Neural cell (in vitro differentiated cells): ENCODE measurements around the gene GRAMD1B. TPM values are rescaled to one million over a fixed set of nuclear protein-coding genes. Genes with fewer than 3 reads are reported as not detected.

Experiments used
- H2AFZ ChIP-seq: fragments of 200-600, 300-800 bp; sonication (generic), shearing (Covaris generic); 2 replicates; pipeline ENCODE4 v1.6.0; 2014; ENCODE audit warnings: low read depth, mild to moderate bottlenecking, antibody characterized with exemption, low read length, moderate library complexity
- H3F3A ChIP-seq: fragments of 200-600 bp; shearing (Covaris generic); 2 replicates; pipeline ENCODE4 v1.6.1; 2016; ENCODE audit warnings: mild to moderate bottlenecking, moderate library complexity, mixed read lengths, antibody characterized with exemption, low read length; ENCODE audit not compliant: insufficient read depth, poor library complexity, severe bottlenecking
- H3K27ac ChIP-seq: fragments of 200-600, 300-800 bp; sonication (generic), shearing (Covaris generic); 2 replicates; pipeline ENCODE4 v1.5.1; 2014; ENCODE audit warnings: mild to moderate bottlenecking, low read length, moderate library complexity
- H3K27me3 ChIP-seq: fragments of 300-800, 200-600 bp; sonication (generic), shearing (Covaris generic); 2 replicates; pipeline ENCODE4 v1.6.0; 2014; ENCODE audit warnings: mild to moderate bottlenecking, low read depth, low read length, moderate library complexity; ENCODE audit not compliant: insufficient read depth
- H3K36me3 ChIP-seq: fragments of 300-800, 200-600 bp; sonication (generic), shearing (Covaris generic); 2 replicates; pipeline ENCODE4 v1.5.1; 2014; ENCODE audit warnings: mild to moderate bottlenecking, antibody characterized with exemption, low read length, moderate library complexity; ENCODE audit not compliant: insufficient read depth
- H3K4me2 ChIP-seq: fragments of 300-800, 200-600 bp; sonication (generic), shearing (Covaris generic); 2 replicates; pipeline ENCODE4 v1.6.0; 2014; ENCODE audit warnings: mild to moderate bottlenecking, low read length
- H3K4me3 ChIP-seq: fragments of 300-800, 200-600 bp; sonication (generic), shearing (Covaris generic); 2 replicates; pipeline ENCODE4 v1.5.1; 2014; ENCODE audit warnings: mild to moderate bottlenecking, low read length, moderate library complexity
- H3K79me2 ChIP-seq: fragments of 200-600 bp; shearing (Covaris generic); replicated peaks from 2 replicates; pipeline ENCODE4 v1.6.0; 2014; ENCODE audit warnings: mild to moderate bottlenecking, low read length, moderate library complexity; ENCODE audit not compliant: insufficient read depth
- H3K9ac ChIP-seq: fragments of 300-800, 200-600 bp; sonication (generic), shearing (Covaris generic); 2 replicates; pipeline ENCODE4 v1.6.1; 2016; ENCODE audit warnings: mild to moderate bottlenecking, low read length, mixed read lengths
- H3K9me2 ChIP-seq: fragments of 200-600 bp; shearing (Covaris generic); 2 replicates; pipeline ENCODE4 v1.6.1; 2016; ENCODE audit warnings: mild to moderate bottlenecking, low read length, mixed read lengths; ENCODE audit not compliant: insufficient read depth
- H3K9me3 ChIP-seq: fragments of 200-600, 300-800 bp; sonication (generic), shearing (Covaris generic); 2 replicates; pipeline ENCODE4 v1.6.1; 2016; ENCODE audit warnings: mild to moderate bottlenecking, mixed run types, low read length, moderate library complexity, mixed read lengths
- H4K20me1 ChIP-seq: fragments of 200-600 bp; shearing (Covaris generic); 2 replicates; pipeline ENCODE4 v1.6.1; 2016; ENCODE audit warnings: mild to moderate bottlenecking, mixed run types; ENCODE audit not compliant: insufficient read depth
- CTCF ChIP-seq: fragments of 450-650 bp; IDR thresholded peaks from 2 replicates; pipeline ENCODE4 v1.5.1; 2014; ENCODE audit warnings: antibody characterized with exemption, mild to moderate bottlenecking, moderate library complexity; ENCODE audit not compliant: poor library complexity, severe bottlenecking
- EP300 ChIP-seq: fragments of 450-650 bp; conservative IDR thresholded peaks from 2 replicates; pipeline ENCODE4 v1.6.1; 2014; ENCODE audit warnings: antibody characterized with exemption, mild to moderate bottlenecking, moderate library complexity; ENCODE audit not compliant: poor library complexity, severe bottlenecking
- EZH2 ChIP-seq: fragments of 200-600, 300-800 bp; shearing (Covaris generic), sonication (generic); IDR thresholded peaks from 2 replicates; pipeline ENCODE4 v1.6.1; 2014; ENCODE audit warnings: antibody characterized with exemption, low read length, borderline replicate concordance, mild to moderate bottlenecking; ENCODE audit not compliant: insufficient read depth, poor library complexity, severe bottlenecking
- MXI1 ChIP-seq: fragments of 450-650 bp; conservative IDR thresholded peaks from 2 replicates; pipeline ENCODE4 v1.6.1; 2014; ENCODE audit warnings: antibody characterized with exemption, mild to moderate bottlenecking; ENCODE audit not compliant: poor library complexity, severe bottlenecking
- POLR2AphosphoS5 ChIP-seq: IDR thresholded peaks from 2 replicates; pipeline ENCODE4 v1.6.1; 2012
- RAD21 ChIP-seq: fragments of 450-650 bp; conservative IDR thresholded peaks from 2 replicates; pipeline ENCODE4 v1.6.1; 2014; ENCODE audit warnings: antibody characterized with exemption, mild to moderate bottlenecking, moderate library complexity
- REST ChIP-seq: IDR thresholded peaks from 2 replicates; pipeline ENCODE4 v1.6.1; 2012; ENCODE audit warnings: borderline replicate concordance
- SMC3 ChIP-seq: fragments of 450-650 bp; conservative IDR thresholded peaks from 2 replicates; pipeline ENCODE4 v1.6.1; 2014; ENCODE audit warnings: antibody characterized with exemption, mild to moderate bottlenecking, moderate library complexity; ENCODE audit not compliant: poor library complexity
- TAF1 ChIP-seq: IDR thresholded peaks from 2 replicates; pipeline ENCODE4 v1.6.1; 2012; ENCODE audit warnings: low read depth
- polyA plus RNA-seq: library from polyadenylated mRNA; depleted of rRNA; stranded (reverse); fragments of >200 nt; gene quantifications from 2 replicates; pipeline ENCODE4 v1.2.3, GENCODE V29; 2014

Gene GRAMD1B
- polyA plus RNA-seq, 1 donor from 2014 or later, result 1.5 TPM

- Histone ChIP-seq H3K27ac (no peak overlapping the region), H3K4me2 (no peak overlapping the region), H3K9me3 (no peaks in the 10 kb centered on the region), H3K9ac (no peak overlapping the region), H2AFZ (no peak overlapping the region), H3K4me3 (no peak overlapping the region), H4K20me1 (no peaks in the 10 kb centered on the region), H3F3A (no peaks in the 10 kb centered on the region), H3K27me3 (no peaks in the 10 kb centered on the region), H3K36me3 (no peaks in the 10 kb centered on the region), H3K79me2 (no peaks in the 10 kb centered on the region), H3K9me2 (no peaks in the 10 kb centered on the region)
- TF ChIP-seq REST (no peak), EP300 (no peak), EZH2 (no peak), RAD21 (no peak), CTCF (no peak), SMC3 (no peak), POLR2AphosphoS5 (no peak), TAF1 (no peak), MXI1 (no peak)
These were observed 93.5 kb downstream of the GRAMD1B start for GRCh38 chr11:123523539-123523938.

GRCh38 chr11:123525097-123525496, 95.0 kb downstream of the GRAMD1B start:
- Histone ChIP-seq H2AFZ (no peak overlapping the region), H3K27me3 (no peaks in the 10 kb centered on the region), H3K9ac (no peak overlapping the region)

More at GRCh38 chr11:123525097-123525496, 95.0 kb downstream of the GRAMD1B start:
- H4K20me1 ChIP-seq, result no peaks in the 10 kb centered on the region
- H3K9me2 ChIP-seq, result no peaks in the 10 kb centered on the region
- H3K4me2 ChIP-seq, result no peak overlapping the region
- TF ChIP-seq EZH2 (no peak), CTCF (no peak), TAF1 (no peak), EP300 (no peak), MXI1 (no peak), RAD21 (no peak), SMC3 (no peak), REST (no peak), POLR2AphosphoS5 (no peak)
- no peaks in the 10 kb centered on the region for H3F3A ChIP-seq
- H3K9me3 ChIP-seq, result no peaks in the 10 kb centered on the region
- H3K4me3 ChIP-seq, result no peak overlapping the region
- H3K36me3 ChIP-seq, result no peaks in the 10 kb centered on the region
- no peaks in the 10 kb centered on the region for H3K79me2 ChIP-seq
- H3K27ac ChIP-seq, result no peak overlapping the region
